Parathyroid adenoma (tissue), 2 donors: ENCODE measurements around the gene SKA1.
"Not testable (repeated sequence)": the region's sequence is repeated elsewhere in the genome, so short reads cannot be mapped to it uniquely, and the experiment has no call there.

Experiments used
- H2AFZ ChIP-seq: fragments of 300-600 bp; sonication (generic); one replicate; pipeline ENCODE4 v1.7.0; 2017; ENCODE audit warnings: antibody characterized with exemption, mild to moderate bottlenecking
- H3K27ac ChIP-seq: fragments of 300-600 bp; sonication (generic); one replicate; pipeline ENCODE4 v1.7.0; 2017
- H3K27me3 ChIP-seq: fragments of 300-600 bp; sonication (generic); one replicate; pipeline ENCODE4 v1.7.0; 2017; ENCODE audit warnings: low read length; ENCODE audit not compliant: control insufficient read depth, insufficient read depth
- H3K36me3 ChIP-seq: fragments of 300-600 bp; sonication (generic); one replicate; pipeline ENCODE4 v1.7.0; 2017; ENCODE audit warnings: low read length; ENCODE audit not compliant: control insufficient read depth, insufficient read depth
- H3K4me1 ChIP-seq: fragments of 300-600 bp; sonication (generic); one replicate; pipeline ENCODE4 v1.7.0; 2017; ENCODE audit warnings: control low read depth
- H3K4me2 ChIP-seq: fragments of 300-600 bp; sonication (generic); one replicate; pipeline ENCODE4 v1.7.0; 2017; ENCODE audit warnings: low read length
- H3K4me3 ChIP-seq: fragments of 300-600 bp; sonication (generic); one replicate; pipeline ENCODE4 v1.7.0; 2017; ENCODE audit warnings: low read depth, low read length
- H3K79me2 ChIP-seq: fragments of 300-600 bp; sonication (generic); one replicate; pipeline ENCODE4 v1.7.0; 2017; ENCODE audit warnings: control low read depth
- H3K9ac ChIP-seq: fragments of 300-600 bp; sonication (generic); one replicate; pipeline ENCODE4 v1.7.0; 2017; ENCODE audit warnings: mild to moderate bottlenecking
- H3K9me3 ChIP-seq: fragments of 300-600 bp; sonication (generic); one replicate; pipeline ENCODE4 v1.7.0; 2017; ENCODE audit warnings: low read length; ENCODE audit not compliant: control insufficient read depth
- CTCF ChIP-seq: fragments of 300-600 bp; sonication (generic); IDR thresholded peaks from one replicate; pipeline ENCODE4 v1.7.0; 2017; ENCODE audit warnings: antibody characterized with exemption, mild to moderate bottlenecking
- donor health status: primary hyperparathyroidism.

The SKA1 gene

DNA sequence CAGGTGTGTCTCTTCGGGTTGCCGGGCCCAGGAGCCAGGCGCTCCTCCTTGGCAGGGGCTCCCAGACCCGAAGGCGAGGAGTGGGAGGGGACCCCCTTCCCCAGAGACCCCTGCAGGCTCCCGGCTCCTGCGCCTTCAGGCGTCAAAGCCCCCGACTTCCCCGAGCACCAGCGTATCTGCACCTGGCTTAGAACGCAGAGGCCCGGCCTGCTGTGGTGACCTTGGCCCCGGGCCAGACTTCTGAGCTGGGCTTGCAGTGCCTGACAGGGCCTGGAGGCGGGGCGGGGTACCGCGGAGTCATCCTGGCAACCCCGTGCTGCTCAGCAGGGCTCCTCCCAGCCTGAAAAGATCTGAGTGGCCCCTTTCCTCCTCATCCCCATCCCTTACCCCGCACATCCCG, 27.0 kb downstream of the SKA1 start:
- no peak overlapping the region for H3K9ac ChIP-seq
- no peak overlapping the region for H2AFZ ChIP-seq
- no peak overlapping the region for H3K4me2 ChIP-seq
- no peaks in the 10 kb centered on the region for H3K79me2 ChIP-seq
- H3K27me3 ChIP-seq: no peaks in the 10 kb centered on the region
- H3K4me3 ChIP-seq: no peak overlapping the region
- H3K9me3 ChIP-seq: no peaks in the 10 kb centered on the region
- no peak for TF ChIP-seq CTCF
- no peak overlapping the region for H3K27ac ChIP-seq
- H3K4me1 ChIP-seq: no peaks in the 10 kb centered on the region
- no peaks in the 10 kb centered on the region for H3K36me3 ChIP-seq

DNA sequence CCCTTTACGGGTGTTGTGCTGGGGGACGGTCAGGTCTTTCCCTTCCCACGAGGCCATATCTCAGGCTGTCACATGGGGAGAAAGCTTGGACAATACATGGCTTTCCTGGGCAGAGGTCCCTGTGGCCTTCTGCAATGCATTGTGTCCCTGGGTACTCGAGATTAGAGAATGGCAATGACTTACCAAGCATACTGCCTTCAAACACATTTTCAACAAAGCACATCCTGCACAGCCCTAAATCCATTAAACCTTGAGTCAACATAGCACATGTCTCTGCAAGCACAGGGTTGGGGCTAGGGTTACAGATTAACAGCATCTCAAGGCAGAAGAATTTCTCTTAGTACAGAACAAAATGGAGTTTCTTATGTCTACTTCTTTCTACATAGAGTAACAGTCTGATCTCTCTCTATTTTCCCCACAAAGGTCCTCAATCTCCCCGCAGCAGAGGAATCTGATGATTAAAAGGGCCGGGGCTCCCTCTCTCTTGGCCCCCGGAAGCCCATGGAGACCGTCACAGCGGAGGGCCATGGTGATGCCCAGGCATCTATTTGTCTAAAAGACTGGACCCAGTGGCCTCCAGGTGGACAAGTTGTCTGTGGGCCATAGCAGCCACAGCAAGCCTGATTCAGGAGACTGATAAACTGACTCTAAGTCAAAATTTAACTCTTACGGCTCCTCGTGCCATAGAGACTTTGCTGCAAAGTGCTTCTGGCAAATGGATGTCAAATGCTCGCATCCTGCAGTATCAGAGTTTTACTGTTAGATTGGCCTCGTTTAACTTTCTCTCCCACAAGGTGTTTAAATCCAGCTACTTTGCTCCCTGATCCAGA, 30.1 kb downstream of the SKA1 start:
- not testable (repeated sequence) for H2AFZ ChIP-seq, H3K36me3 ChIP-seq, H3K27ac ChIP-seq, H3K9me3 ChIP-seq, H3K4me2 ChIP-seq, H3K4me1 ChIP-seq, H3K9ac ChIP-seq, H3K4me3 ChIP-seq, H3K79me2 ChIP-seq, H3K27me3 ChIP-seq

- no peaks in the 10 kb centered on the region for H3K9me3 ChIP-seq
- no peaks in the 10 kb centered on the region for H3K36me3 ChIP-seq
- no peak for TF ChIP-seq CTCF
- H3K27me3 ChIP-seq: no peaks in the 10 kb centered on the region
- no peak overlapping the region for H3K27ac ChIP-seq
- H3K4me2 ChIP-seq: no peak overlapping the region
- H3K4me1 ChIP-seq: no peaks in the 10 kb centered on the region
- H2AFZ ChIP-seq: no peak overlapping the region
- no peak overlapping the region for H3K9ac ChIP-seq
- H3K4me3 ChIP-seq: no peak overlapping the region
- H3K79me2 ChIP-seq: no peaks in the 10 kb centered on the region
Measured at GRCh38 chr18:50405582-50406271, 30.9 kb downstream of the SKA1 start.

- Histone ChIP-seq H3K79me2 (no peaks in the 10 kb centered on the region), H3K36me3 (no peaks in the 10 kb centered on the region), H3K4me3 (no peak overlapping the region), H3K4me2 (no peak overlapping the region), H3K4me1 (no peaks in the 10 kb centered on the region), H3K27me3 (no peaks in the 10 kb centered on the region), H3K27ac (no peak overlapping the region), H2AFZ (no peak overlapping the region), H3K9ac (no peak overlapping the region), H3K9me3 (no peaks in the 10 kb centered on the region)
- TF ChIP-seq CTCF: no peak
Measured at GRCh38 chr18:50409236-50409635, 34.4 kb downstream of the SKA1 start.

- Histone ChIP-seq H3K79me2 (no peaks in the 10 kb centered on the region), H3K4me1 (no peaks in the 10 kb centered on the region), H3K9ac (no peak overlapping the region), H3K9me3 (no peaks in the 10 kb centered on the region), H3K4me3 (no peak overlapping the region), H3K27me3 (no peaks in the 10 kb centered on the region), H2AFZ (no peak overlapping the region), H3K4me2 (no peak overlapping the region), H3K36me3 (no peaks in the 10 kb centered on the region), H3K27ac (no peak overlapping the region)
- no peak for TF ChIP-seq CTCF
Measured at GRCh38 chr18:50410008-50410407, 35.2 kb downstream of the SKA1 start.
